Cardiac fibroblast (primary cell): ENCODE measurements around the gene CACNA2D4.
A peak's percentile ranks its signal among the peaks of the same experiment; 100 is the strongest.

Experiments
- DNase-seq, 2 donors: peaks; one replicate each; pipeline versions ENCODE4 v3.0.0 to v3.0.0-alpha.2; 2010; ENCODE audit warnings: low read depth in 2 of 2
- H3K4me3 ChIP-seq, 2 donors: replicated peaks in 1 of 2; 1 replicate in 1 of 2; 2 replicates in 1 of 2; pipeline ENCODE4 v1.5.1; 2011; ENCODE audit warnings: low read depth in 2 of 2, low read length in 2 of 2, mild to moderate bottlenecking in 2 of 2, moderate library complexity in 1 of 2
- CTCF ChIP-seq: IDR thresholded peaks from one replicate; pipeline ENCODE4 v1.5.1; 2011; ENCODE audit warnings: low read depth, mild to moderate bottlenecking, low read length, inconsistent platforms

The CACNA2D4 gene

GRCh38 chr12:1912580-1913376, 5.7 kb downstream of the CACNA2D4 start:
- TF ChIP-seq CTCF, result no peak
- H3K4me3 ChIP-seq, result no peak overlapping the region
- DNase-seq, result peak in 1 of 2 donors; percentile 15

- no peak overlapping the region for H3K4me3 ChIP-seq
- TF ChIP-seq CTCF, result no peak
- DNase-seq, result no peak
Observed at GRCh38 chr12:1911598-1912575, 6.6 kb downstream of the CACNA2D4 start.

- no peak for TF ChIP-seq CTCF
- no peak overlapping the region for H3K4me3 ChIP-seq
- DNase-seq, result no peak
Observed at GRCh38 chr12:1910468-1910867, 8.0 kb downstream of the CACNA2D4 start.

- DNase-seq, result no peak
- no peak for TF ChIP-seq CTCF
- no peak overlapping the region for H3K4me3 ChIP-seq
Observed at GRCh38 chr12:1908758-1909157, 9.7 kb downstream of the CACNA2D4 start.

- no peak for TF ChIP-seq CTCF
- DNase-seq, result peak in 1 of 2 donors; percentile 12
- H3K4me3 ChIP-seq, result peak overlapping the region in 1 of 2 donors; percentile 11
Observed at GRCh38 chr12:1907652-1908611, 10.5 kb downstream of the CACNA2D4 start.

GRCh38 chr12:1906579-1906978, 11.9 kb downstream of the CACNA2D4 start:
- no peak for DNase-seq
- H3K4me3 ChIP-seq, result no peak overlapping the region
- TF ChIP-seq CTCF, result no peak
